Activated CD4-positive, alpha-beta memory T cell treated with anti-CD3 and anti-CD28 coated beads for 36 hours (primary cell): ENCODE results near the gene RUNX3. TPM values are rescaled to one million over a fixed set of nuclear protein-coding genes. Genes with fewer than 3 reads are reported as not detected.
"Not testable (repeated sequence)": the region's sequence is repeated elsewhere in the genome, so short reads cannot be mapped to it uniquely, and the experiment has no call there.

Experiments
- CTCF ChIA-PET: fragments of 350-600 bp; sonication (Branson Sonifier 250); formaldehyde crosslinking; loops from one replicate; lab custom pipeline; 2021; ENCODE audit warnings: antibody characterized with exemption, inconsistent platforms; lab: Charles Lee
- POLR2A ChIA-PET: fragments of 350-600 bp; sonication (Branson Sonifier 250); formaldehyde crosslinking; loops from one replicate; lab custom pipeline; 2021; ENCODE audit warnings: antibody characterized with exemption; lab: Charles Lee
- DNase-seq: peaks from one replicate; pipeline ENCODE4 v3.0.0-alpha.2; 2020
- H3K27ac Mint-ChIP-seq: one replicate; pipeline ENCODE4 v1.8.0; 2021; ENCODE audit warnings: mixed read lengths
- H3K27me3 Mint-ChIP-seq: one replicate; pipeline ENCODE4 v1.8.0; 2021; ENCODE audit warnings: mixed read lengths
- H3K36me3 Mint-ChIP-seq: one replicate; pipeline ENCODE4 v1.8.0; 2021; ENCODE audit warnings: mixed read lengths
- H3K4me1 Mint-ChIP-seq: one replicate; pipeline ENCODE4 v1.8.0; 2021; ENCODE audit warnings: low read depth, mixed read lengths
- H3K4me3 Mint-ChIP-seq: one replicate; pipeline ENCODE4 v1.8.0; 2021; ENCODE audit warnings: mild to moderate bottlenecking, mixed read lengths
- H3K9me3 Mint-ChIP-seq: one replicate; pipeline ENCODE4 v1.8.0; 2021; ENCODE audit warnings: mixed read lengths
- intact Hi-C: fragments of 100-400 bp; cut with micrococcal nuclease; formaldehyde crosslinking; loops from one replicate; pipeline ENCODE4 v1.15.1; 2023
- total RNA-seq, 2 experiments: library from RNA; stranded (reverse); gene quantifications; one replicate each; pipeline ENCODE4 v1.2.3, GENCODE V29; 2021

The RUNX3 gene
- total RNA-seq, 2 experiments from 2014 or later, result 153 to 155 TPM

DNA sequence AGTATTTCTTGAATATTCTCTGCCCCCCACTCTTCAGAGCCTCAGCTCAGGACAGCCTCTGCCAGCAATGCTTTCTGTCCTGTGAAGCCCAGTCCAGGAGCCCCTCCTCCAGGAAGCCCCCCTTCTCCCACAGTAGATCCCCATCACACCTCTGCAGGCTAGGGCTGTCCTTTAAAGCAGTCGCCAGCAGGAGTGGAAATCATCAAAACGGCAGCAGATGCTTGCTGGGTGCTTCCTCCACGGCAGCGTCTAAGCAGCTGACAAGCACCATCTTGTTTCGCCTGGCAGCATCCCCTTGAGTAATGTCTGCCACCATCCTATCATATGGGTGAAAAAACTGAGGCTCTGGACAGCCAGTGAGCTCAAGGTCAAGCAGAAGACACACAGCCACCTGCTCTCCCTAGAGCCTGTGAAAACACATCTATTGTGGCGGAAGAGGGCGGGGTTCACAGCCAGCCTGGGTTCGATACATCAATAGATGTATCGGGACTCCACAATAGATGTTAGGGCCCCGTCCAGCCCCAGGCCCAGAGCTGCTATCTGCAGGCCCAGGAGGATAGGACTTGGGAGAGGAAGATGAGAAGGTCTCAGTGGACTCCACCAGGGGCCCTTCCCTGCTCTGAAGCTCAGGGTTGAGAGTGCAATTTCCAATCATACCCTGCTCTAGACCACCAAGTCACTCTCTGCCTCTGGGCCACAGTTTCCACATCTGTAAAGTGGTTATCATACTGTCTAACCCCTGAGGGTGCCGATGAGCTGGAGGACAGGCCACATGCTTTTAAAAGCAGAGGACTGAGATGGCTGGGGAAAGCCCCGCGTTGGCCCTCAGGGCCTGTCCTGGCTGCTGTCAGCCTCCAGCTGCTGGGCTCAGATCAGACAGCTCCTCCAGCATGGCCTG, 17.5 kb downstream of the RUNX3 start:
- Mint-ChIP-seq H3K4me1 (peaks cover 76% of the 10 kb centered on the region), H3K9me3 (no peaks in the 10 kb centered on the region), H3K27ac (peak overlapping the region; percentile 97), H3K4me3 (no peak overlapping the region), H3K27me3 (no peaks in the 10 kb centered on the region), H3K36me3 (peaks cover 68% of the 10 kb centered on the region)
- POLR2A ChIA-PET, result interaction anchor here (1.3 to 7.1 kb wide), 2 partner anchors 14 to 111 kb away, joined by 4 to 69 read pairs; partner anchors contain the start of gene RUNX3
- intact Hi-C loops, result no loop called here
- CTCF ChIA-PET, result interaction anchor here (0.8 to 1.8 kb wide), 5 partner anchors 17 to 188 kb away, joined by 3 to 6 read pairs (median 4); partner anchors contain the start of gene RUNX3
- peak; percentile 43 for DNase-seq

DNA sequence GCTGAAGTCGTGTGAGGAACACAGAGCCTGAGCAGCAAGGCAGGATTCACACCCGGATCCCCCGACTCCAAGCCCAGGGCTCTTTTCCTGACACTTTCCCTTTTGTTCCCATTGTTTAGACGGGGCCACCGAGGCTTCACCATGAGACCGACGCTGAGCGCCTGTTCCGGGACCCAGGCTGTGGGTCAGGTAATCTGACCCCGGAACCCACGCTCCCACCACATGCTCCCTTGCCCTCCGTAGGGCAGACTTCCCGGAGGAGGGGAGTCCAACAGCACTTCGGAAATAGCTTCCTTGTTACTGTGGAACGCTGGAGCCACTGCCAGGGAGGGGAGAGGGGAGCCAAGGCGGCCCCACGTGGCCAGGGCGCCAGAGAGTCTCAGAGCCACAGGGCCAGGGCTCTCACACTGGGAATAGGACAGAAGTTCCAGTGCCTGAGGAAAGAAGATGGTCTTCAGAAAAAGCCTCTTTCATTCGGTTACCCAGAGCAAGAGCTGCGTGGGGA, 18.4 kb downstream of the RUNX3 start:
- peaks cover 71% of the 10 kb centered on the region for H3K4me1 Mint-ChIP-seq
- DNase-seq, result no peak
- CTCF ChIA-PET, result interaction anchor here (0.9 to 1.8 kb wide), 7 partner anchors 12 to 125 kb away, joined by 3 to 12 read pairs (median 5); partner anchors contain the start of gene RUNX3
- intact Hi-C loops, result loop anchor here (1.0 kb wide), 1 partner anchor 14 kb away; no protein-coding TSS in a partner anchor
- POLR2A ChIA-PET, result interaction anchor here (1.0 to 7.1 kb wide), 3 partner anchors 10 to 321 kb away, joined by 3 to 69 read pairs (median 4); partner anchors contain the start of genes RUNX3 and SYF2
- peaks cover 71% of the 10 kb centered on the region for H3K36me3 Mint-ChIP-seq
- peak overlapping the region; percentile 53 for H3K4me3 Mint-ChIP-seq
- H3K27ac Mint-ChIP-seq, result peak overlapping the region; percentile 97
- no peaks in the 10 kb centered on the region for H3K9me3 Mint-ChIP-seq
- no peaks in the 10 kb centered on the region for H3K27me3 Mint-ChIP-seq

DNA sequence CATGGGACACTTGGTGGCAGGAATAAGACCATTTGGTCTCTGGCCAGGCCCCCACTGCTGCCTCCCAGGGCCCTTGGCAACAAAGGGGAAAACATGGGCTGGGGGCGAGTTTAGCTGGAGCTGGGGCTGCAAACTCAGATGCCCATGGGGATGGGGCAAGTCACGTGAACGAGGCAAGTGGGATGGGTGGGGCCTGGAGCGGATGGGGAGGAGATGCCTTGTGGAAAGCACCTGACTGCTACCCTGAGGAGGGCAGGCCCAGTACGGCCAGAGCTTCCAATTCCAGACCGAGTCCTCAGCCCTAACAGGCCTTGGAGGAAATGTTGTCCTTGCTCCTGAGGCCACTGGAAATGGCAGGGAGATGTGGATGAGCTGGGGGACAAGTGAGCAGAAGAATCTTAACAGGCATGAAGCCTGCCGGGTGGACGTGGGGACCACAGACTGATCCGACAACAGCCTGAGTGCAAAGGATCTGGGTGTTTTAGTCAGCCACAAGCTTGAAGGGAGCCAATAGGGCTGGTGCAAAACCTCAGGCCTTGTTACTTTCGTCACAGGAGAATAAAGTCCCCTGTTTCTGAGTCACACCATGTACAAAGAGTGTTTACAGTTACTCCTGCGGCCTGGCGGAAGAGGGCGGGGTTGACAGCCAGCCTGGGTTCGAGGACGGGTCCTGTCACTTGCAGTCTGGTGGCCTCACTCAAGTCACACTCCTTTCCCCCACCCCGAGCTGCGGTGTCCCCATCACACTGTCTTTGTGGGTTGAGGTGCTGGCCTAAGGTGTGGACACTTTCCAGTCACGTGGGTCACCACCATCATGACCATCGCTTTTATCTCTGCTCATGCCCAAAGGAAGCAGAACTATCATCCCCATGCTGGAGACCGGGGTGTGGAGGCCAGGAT, 19.1 kb downstream of the RUNX3 start:
- Mint-ChIP-seq H3K4me3 (peak overlapping the region; percentile 53), H3K27me3 (no peaks in the 10 kb centered on the region), H3K9me3 (no peaks in the 10 kb centered on the region), H3K27ac (peak overlapping the region; percentile 97), H3K4me1 (peaks cover 65% of the 10 kb centered on the region), H3K36me3 (peaks cover 74% of the 10 kb centered on the region)
- intact Hi-C loops, result loop anchor here (1.0 kb wide), 1 partner anchor 14 kb away; no protein-coding TSS in a partner anchor
- ChIA-PET POLR2A (interaction anchor here (1.0 to 7.1 kb wide), 4 partner anchors 9 to 321 kb away, joined by 3 to 69 read pairs (median 4); partner anchors contain the start of genes RUNX3 and SYF2), CTCF (interaction anchor here (0.9 to 1.8 kb wide), 10 partner anchors 9 to 189 kb away, joined by 3 to 12 read pairs (median 4); partner anchors contain the start of gene RUNX3)
- DNase-seq, result peak; percentile 87

DNA sequence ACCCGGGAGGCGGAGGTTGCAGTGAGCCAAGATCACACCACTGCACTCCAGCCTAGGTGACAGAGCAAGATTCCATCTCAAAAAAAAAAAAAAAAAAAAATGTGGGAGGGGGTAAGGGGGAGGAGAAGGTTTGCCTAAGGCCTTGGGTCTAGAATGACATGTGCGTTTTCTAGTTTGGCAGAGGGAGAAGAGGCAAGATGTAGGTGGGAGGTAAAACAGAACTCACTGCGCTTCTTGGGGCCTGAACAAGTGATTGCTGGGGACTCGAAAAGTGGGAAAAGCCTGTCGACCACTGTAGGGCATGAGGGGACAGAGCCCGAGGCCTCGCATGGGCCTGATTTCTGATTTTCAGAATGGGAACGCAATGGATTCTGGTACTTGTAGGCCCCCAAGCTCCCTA, 19.9 kb downstream of the RUNX3 start:
- DNase-seq, result no peak
- H3K4me1 Mint-ChIP-seq, result peaks cover 59% of the 10 kb centered on the region
- H3K9me3 Mint-ChIP-seq, result no peaks in the 10 kb centered on the region
- intact Hi-C loops, result no loop called here
- H3K27me3 Mint-ChIP-seq, result no peaks in the 10 kb centered on the region
- CTCF ChIA-PET, result interaction anchor here (1.0 to 1.8 kb wide), 5 partner anchors 12 to 127 kb away, joined by 3 to 12 read pairs (median 5); partner anchors contain the start of gene RUNX3
- POLR2A ChIA-PET, result interaction anchor here (1.0 to 7.1 kb wide), 2 partner anchors 9 to 16 kb away, joined by 3 to 69 read pairs; partner anchors contain the start of gene RUNX3
- peak overlapping the region; percentile 81 for H3K27ac Mint-ChIP-seq
- H3K4me3 Mint-ChIP-seq, result no peak overlapping the region
- H3K36me3 Mint-ChIP-seq, result peaks cover 71% of the 10 kb centered on the region

DNA sequence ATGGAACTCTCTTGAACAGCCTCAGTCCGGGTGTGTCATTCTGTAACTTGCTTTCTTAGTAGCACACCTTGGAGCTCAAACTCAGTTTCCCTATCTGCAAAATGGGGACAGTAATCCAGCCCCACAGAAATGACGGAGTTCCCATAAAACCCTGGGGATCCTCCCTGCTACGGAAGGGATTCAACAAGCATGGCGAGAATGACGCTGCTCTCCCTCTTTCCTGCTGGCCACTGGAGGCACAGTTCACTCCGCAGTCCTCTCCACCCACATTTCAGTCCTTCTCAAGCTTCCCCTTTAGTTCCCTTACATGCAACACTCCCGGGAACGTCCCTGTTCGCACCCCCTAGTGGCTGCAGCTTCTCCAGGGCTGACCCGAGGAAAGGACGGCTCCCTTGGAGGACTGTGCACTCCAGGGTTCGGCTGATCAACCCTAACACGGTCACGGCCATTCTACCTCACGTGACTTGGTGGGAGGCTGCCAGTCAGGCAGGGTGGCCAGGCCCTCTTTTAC, 20.6 kb downstream of the RUNX3 start:
- Mint-ChIP-seq H3K9me3 (no peaks in the 10 kb centered on the region), H3K27ac (peak overlapping the region; percentile 81), H3K27me3 (no peaks in the 10 kb centered on the region), H3K4me3 (no peak overlapping the region), H3K36me3 (peaks cover 68% of the 10 kb centered on the region), H3K4me1 (peaks cover 52% of the 10 kb centered on the region)
- intact Hi-C loops, result no loop called here
- ChIA-PET CTCF (interaction anchor here (1.8 kb wide), 1 partner anchor 11 kb away, joined by 6 read pairs; no protein-coding TSS in a partner anchor), POLR2A (interaction anchor here (7.1 kb wide), 1 partner anchor 17 kb away, joined by 69 read pairs; the partner anchor contains the start of gene RUNX3)
- DNase-seq, result no peak

DNA sequence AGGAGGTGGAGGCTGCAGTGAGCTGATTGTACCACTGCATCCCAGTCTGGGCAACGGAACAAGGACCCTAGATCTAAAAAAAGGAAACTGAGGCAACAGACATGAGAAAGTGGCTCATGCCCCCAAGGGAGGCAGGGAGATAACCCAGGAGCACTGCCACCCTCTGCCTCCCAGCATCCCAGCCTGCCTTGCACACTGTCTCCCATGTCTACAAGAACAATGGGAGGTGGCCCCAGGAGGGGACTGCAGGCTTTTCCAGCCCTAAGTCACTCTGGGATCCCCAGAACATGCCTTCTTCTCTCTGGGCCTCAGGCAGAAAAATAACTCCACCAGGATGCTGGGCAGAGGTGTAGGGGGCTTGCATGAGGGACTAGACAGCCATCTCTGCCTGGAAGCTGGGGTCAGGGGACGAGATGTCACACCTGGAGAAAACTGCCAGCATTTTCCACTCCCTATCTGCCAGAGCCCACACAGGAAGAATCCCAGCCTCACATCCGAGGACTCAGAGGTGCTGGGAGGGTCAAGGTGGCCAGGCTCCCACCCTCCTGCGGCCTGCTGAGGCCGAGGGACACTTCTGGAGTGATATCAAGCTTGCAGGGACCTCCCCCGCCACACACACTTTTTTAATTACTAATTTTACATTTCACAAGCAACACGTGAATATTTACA, 21.4 kb downstream of the RUNX3 start:
- Mint-ChIP-seq H3K36me3 (peaks cover 71% of the 10 kb centered on the region), H3K9me3 (no peaks in the 10 kb centered on the region), H3K27me3 (no peaks in the 10 kb centered on the region), H3K4me1 (peaks cover 48% of the 10 kb centered on the region), H3K27ac (peak overlapping the region; percentile 81), H3K4me3 (no peak overlapping the region)
- POLR2A ChIA-PET, result interaction anchor here (0.6 to 7.1 kb wide), 2 partner anchors 18 to 405 kb away, joined by 3 to 69 read pairs; partner anchors contain the start of gene RUNX3
- DNase-seq, result peak; percentile 7
- CTCF ChIA-PET, result interaction anchor here (1.8 kb wide), 1 partner anchor 11 kb away, joined by 6 read pairs; no protein-coding TSS in a partner anchor
- intact Hi-C loops, result no loop called here

DNA sequence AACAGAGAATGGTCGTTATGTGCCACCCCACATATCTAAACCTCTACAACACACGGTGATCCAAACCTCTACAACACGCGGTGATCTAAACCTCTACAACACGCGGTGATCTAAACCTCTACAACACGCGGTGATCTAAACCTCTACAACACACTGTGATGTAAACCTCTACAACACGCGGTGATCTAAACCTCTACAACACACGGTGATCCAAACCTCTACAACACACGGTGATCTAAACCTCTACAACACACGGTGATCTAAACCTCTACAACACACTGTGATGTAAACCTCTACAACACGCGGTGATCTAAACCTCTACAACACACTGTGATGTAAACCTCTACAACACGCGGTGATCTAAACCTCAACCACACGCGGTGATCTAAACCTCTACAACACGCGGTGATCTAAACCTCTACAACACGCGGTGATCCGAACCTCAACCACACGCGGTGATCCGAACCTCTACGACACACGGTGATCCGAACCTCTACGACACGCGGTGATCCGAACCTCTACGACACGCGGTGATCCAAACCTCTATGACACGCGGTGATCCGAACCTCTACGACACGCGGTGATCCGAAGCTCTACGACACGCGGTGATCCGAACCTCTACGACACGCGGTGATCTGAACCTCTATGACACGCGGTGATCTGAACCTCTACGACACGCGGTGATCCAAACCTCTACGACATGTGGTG, 22.3 kb downstream of the RUNX3 start:
- intact Hi-C loops, H3K9me3 Mint-ChIP-seq, CTCF ChIA-PET, H3K27me3 Mint-ChIP-seq, H3K4me3 Mint-ChIP-seq: not testable (repeated sequence)
- DNase-seq, result peak; percentile 8
- Mint-ChIP-seq H3K4me1 (peaks cover 41% of the 10 kb centered on the region), H3K36me3 (peaks cover 71% of the 10 kb centered on the region), H3K27ac (peak overlapping the region; percentile 52)
- POLR2A ChIA-PET, result interaction anchor here (0.6 kb wide), 1 partner anchor 404 kb away, joined by 3 read pairs; no protein-coding TSS in a partner anchor

DNA sequence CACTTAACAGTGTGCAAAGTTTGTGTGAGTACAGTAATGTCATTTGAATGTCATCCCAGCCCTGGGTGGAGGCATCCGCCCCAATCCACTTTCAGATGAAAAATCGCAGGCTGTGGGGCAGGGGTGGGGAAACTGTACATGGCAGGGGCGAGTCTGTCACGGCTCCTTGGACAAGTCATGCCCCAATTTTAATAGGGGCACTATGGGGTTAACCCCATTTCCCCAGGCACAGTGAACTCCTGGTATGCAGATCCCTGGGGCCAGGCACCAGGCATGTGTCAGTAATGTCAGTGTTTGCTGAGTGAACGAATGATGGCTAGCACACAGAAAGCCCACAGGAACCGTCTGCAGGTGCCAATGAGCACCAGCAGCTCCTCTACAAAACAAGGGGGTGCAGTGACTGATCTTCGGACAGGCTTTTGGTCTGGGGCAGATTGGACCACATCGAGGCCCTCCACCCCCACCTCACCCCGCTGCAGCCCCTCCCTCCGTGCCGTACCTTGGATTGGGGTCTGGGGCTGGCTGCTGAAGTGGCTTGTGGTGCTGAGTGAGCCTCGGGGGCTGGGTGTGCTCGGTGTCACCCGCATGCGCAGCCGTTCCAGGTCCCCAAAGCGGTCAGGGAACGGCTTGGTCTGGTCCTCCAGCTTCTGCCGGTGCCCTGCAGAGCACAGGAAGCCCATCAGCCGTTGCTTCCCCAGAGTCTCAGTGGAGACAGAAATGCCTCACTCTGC, 23.2 kb downstream of the RUNX3 start:
- Mint-ChIP-seq H3K4me1 (peaks cover 34% of the 10 kb centered on the region), H3K27me3 (no peaks in the 10 kb centered on the region), H3K4me3 (no peak overlapping the region), H3K36me3 (peaks cover 72% of the 10 kb centered on the region), H3K27ac (peak overlapping the region; percentile 52), H3K9me3 (no peaks in the 10 kb centered on the region)
- intact Hi-C loops, result no loop called here
- ChIA-PET CTCF (no interaction called here), POLR2A (interaction anchor here (0.8 kb wide), 1 partner anchor 19 kb away, joined by 3 read pairs; no protein-coding TSS in a partner anchor)
- DNase-seq, result peak; percentile 8

DNA sequence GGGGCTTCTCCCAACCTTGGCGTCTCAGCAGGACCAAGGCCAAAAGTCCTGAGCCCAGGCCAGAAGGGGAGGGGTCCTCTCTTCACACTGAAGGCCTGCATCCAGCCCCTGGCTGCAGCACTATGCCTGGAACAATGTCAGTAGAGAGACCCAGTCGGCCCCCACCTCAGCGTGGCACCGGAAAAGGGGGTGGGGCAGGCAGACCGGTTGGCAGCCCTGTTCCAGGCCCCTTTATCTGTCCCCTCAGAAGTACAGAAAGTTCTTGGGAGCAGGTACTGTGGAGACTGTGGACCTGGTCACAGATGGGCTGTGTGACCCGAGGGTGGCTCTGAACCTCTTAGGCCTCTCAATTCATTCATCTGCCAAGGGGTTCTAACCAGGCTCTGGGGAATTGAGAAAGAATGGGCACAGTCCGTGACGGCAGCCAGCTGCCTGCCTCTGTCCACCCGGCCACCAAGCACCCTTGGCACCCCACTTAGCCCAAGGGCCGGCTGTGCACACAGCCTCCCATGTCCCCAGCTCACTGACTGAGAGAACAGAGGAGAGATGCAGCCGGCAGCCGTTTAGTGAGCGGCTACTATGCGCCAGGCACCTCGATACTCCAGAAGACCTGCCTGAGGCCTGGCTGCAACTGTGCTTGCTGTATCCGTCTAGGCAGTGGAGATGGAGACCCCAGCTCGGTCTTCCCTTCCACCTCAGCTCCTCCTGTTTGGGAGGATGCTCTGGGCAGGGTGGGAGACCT, 23.9 kb downstream of the RUNX3 start:
- DNase-seq, result peak; percentile 7
- Mint-ChIP-seq H3K4me1 (peaks cover 33% of the 10 kb centered on the region), H3K27ac (peak overlapping the region; percentile 33), H3K9me3 (no peaks in the 10 kb centered on the region), H3K4me3 (no peak overlapping the region), H3K27me3 (no peaks in the 10 kb centered on the region), H3K36me3 (peaks cover 73% of the 10 kb centered on the region)
- ChIA-PET POLR2A (interaction anchor here (0.8 kb wide), 2 partner anchors 16 to 18 kb away, joined by 3 read pairs; no protein-coding TSS in a partner anchor), CTCF (no interaction called here)
- intact Hi-C loops, result no loop called here
